ENCODE measurements around the gene NEAT1.
A peak's percentile ranks its signal among the peaks of the same experiment; 100 is the strongest.

Gene NEAT1

GRCh38 chr11:65419460-65419771 is 3.2 kb upstream of the NEAT1 start:
- DNase-seq: no peak
- in situ Hi-C loops (cut with MboI; ENCODE audit: low pct_unique_long_range_greater_than_20kb, low sequenced_read_pairs): no loop called here

DNA sequence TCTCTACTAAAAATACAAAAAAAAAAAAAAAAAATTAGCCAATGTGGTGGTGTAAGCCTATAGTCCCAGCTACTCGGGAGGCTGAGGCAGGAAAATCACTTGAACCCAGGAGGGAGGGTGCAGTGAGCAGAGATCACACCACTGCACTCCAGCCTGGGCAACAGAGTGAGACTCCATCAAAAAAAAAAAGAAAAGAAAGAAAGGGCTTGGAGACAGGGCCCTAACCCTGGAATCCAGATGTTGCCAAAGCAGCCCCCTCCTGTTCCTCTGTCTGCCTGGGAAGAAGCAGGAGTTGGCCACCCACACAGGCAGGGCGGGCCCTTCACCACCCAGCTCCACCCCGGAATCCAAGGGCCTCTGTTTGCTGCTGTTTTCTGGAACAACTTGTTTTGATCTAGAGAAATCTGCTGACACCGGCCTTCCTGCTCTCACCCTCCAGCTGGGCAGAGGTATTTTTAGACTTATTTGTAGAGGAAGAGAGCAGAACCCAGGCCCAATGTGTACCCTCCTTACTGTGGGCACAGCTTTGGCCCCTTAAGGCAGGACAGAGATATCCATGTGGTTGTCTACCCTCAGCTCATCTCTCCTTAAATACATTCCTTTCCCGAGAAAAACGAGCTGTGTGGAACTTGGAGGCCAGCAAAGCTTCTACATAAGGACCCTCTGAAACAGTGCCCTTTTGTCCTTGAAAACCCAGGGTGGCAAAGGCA is 2.7 kb upstream of the NEAT1 start:
- peak; percentile 91 for DNase-seq
- in situ Hi-C loops (cut with MboI; ENCODE audit: low pct_unique_long_range_greater_than_20kb, low sequenced_read_pairs): no loop called here

DNA sequence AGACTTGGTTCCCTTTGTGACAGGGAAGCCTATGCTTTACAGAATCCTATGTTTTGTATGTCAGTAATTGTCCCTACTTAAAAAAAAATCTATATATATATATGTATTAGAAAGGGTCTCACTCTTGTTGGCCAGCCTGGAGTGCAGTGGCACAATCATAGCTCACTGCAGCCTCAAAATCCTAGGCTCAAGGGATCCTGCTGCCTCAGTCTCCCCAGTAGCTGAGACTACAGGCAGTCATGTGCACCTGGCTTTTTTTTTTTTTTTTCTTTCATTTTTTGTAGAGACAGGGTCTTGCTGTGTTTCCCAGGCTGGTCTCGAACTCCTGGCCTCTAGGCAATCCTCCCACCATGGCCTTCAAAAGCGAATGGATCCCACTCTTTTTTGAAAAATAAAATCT is 2.1 kb upstream of the NEAT1 start:
- no peak for DNase-seq
- in situ Hi-C loops (cut with MboI; ENCODE audit: low pct_unique_long_range_greater_than_20kb, low sequenced_read_pairs): no loop called here

- in situ Hi-C loops (cut with MboI; ENCODE audit: low pct_unique_long_range_greater_than_20kb, low sequenced_read_pairs): no loop called here
- peak; percentile 96 for DNase-seq
Measured at GRCh38 chr11:65420979-65421793, 1.4 kb upstream of the NEAT1 start.

GRCh38 chr11:65421794-65422632 is 585 bp upstream of the NEAT1 start:
- in situ Hi-C loops (cut with MboI; ENCODE audit: low pct_unique_long_range_greater_than_20kb, low sequenced_read_pairs): no loop called here
- DNase-seq: peak; percentile 95

GRCh38 chr11:65423516-65424204 is 1.1 kb downstream of the NEAT1 start:
- DNase-seq: peak; percentile 68
- in situ Hi-C loops (cut with MboI; ENCODE audit: low pct_unique_long_range_greater_than_20kb, low sequenced_read_pairs): no loop called here

DNA sequence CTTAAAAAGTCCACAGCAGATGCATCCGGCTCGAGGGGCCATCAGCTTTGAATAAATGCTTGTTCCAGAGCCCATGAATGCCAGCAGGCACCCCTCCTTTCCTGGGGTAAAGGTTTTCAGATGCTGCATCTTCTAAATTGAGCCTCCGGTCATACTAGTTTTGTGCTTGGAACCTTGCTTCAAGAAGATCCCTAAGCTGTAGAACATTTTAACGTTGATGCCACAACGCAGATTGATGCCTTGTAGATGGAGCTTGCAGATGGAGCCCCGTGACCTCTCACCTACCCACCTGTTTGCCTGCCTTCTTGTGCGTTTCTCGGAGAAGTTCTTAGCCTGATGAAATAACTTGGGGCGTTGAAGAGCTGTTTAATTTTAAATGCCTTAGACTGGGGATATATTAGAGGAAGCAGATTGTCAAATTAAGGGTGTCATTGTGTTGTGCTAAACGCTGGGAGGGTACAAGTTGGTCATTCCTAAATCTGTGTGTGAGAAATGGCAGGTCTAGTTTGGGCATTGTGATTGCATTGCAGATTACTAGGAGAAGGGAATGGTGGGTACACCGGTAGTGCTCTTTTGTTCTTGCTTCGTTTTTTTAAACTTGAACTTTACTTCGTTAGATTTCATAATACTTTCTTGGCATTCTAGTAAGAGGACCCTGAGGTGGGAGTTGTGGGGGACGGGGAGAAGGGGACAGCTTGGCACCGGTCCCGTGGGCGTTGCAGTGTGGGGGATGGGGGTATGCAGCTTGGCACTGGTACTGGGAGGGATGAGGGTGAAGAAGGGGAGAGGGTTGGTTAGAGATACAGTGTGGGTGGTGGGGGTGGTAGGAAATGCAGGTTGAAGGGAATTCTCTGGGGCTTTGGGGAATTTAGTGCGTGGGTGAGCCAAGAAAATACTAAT is 1.9 kb downstream of the NEAT1 start:
- DNase-seq: peak; percentile 76
- in situ Hi-C loops (cut with MboI; ENCODE audit: low pct_unique_long_range_greater_than_20kb, low sequenced_read_pairs): no loop called here

- peak; percentile 84 for DNase-seq
- in situ Hi-C loops (cut with MboI; ENCODE audit: low pct_unique_long_range_greater_than_20kb, low sequenced_read_pairs): no loop called here
Measured at GRCh38 chr11:65425105-65425970, 2.7 kb downstream of the NEAT1 start.

DNA sequence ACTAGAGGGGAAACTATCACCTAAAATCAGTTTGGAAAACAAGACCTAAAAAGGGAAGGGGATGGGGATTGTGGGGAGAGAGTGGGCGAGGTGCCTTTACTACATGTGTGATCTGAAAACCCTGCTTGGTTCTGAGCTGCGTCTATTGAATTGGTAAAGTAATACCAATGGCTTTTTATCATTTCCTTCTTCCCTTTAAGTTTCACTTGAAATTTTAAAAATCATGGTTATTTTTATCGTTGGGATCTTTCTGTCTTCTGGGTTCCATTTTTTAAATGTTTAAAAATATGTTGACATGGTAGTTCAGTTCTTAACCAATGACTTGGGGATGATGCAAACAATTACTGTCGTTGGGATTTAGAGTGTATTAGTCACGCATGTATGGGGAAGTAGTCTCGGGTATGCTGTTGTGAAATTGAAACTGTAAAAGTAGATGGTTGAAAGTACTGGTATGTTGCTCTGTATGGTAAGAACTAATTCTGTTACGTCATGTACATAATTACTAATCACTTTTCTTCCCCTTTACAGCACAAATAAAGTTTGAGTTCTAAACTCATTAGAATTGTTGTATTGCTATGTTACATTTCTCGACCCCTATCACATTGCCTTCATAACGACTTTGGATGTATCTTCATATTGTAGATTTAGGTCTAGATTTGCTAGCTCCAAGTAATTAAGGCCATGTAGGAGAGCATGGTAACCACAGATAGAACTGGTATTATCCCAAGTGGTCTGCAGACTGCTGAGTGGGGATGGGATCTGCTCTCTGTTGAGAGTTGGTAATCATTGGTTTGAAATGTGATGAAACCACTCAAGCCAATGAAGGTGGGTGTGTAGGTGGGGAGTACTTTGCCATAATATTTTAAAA is 3.6 kb downstream of the NEAT1 start:
- in situ Hi-C loops (cut with MboI; ENCODE audit: low pct_unique_long_range_greater_than_20kb, low sequenced_read_pairs): no loop called here
- DNase-seq: peak; percentile 88

- in situ Hi-C loops (cut with MboI; ENCODE audit: low pct_unique_long_range_greater_than_20kb, low sequenced_read_pairs): no loop called here
- peak; percentile 84 for DNase-seq
Measured at GRCh38 chr11:65426839-65427690, 4.5 kb downstream of the NEAT1 start.

- in situ Hi-C loops (cut with MboI; ENCODE audit: low pct_unique_long_range_greater_than_20kb, low sequenced_read_pairs): no loop called here
- peak; percentile 85 for DNase-seq
Measured at GRCh38 chr11:65427691-65428577, 5.3 kb downstream of the NEAT1 start.

DNA sequence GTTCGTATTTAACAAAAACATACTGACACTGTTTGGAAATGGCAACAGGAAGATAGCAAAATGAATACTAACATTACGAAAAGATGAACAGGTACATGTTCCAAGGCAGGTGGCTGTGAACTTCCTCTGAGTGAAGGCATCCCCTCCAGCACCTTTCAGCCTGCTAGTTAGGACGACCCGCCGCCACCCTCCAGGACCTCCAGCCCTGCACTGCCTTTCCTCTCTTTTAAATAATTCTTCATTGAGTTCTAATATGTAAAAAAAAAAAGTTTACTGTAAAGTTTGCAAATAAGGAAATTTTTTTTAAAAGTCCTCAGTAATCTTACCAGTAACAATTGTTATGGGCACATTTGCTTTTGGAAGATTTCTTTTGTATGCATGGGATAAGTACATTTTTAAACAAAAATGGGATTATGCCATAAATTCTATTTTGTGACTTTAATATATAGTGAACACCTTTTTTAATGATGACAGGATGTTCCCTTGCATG is 6.0 kb downstream of the NEAT1 start:
- in situ Hi-C loops (cut with MboI; ENCODE audit: low pct_unique_long_range_greater_than_20kb, low sequenced_read_pairs): no loop called here
- DNase-seq: no peak

DNA sequence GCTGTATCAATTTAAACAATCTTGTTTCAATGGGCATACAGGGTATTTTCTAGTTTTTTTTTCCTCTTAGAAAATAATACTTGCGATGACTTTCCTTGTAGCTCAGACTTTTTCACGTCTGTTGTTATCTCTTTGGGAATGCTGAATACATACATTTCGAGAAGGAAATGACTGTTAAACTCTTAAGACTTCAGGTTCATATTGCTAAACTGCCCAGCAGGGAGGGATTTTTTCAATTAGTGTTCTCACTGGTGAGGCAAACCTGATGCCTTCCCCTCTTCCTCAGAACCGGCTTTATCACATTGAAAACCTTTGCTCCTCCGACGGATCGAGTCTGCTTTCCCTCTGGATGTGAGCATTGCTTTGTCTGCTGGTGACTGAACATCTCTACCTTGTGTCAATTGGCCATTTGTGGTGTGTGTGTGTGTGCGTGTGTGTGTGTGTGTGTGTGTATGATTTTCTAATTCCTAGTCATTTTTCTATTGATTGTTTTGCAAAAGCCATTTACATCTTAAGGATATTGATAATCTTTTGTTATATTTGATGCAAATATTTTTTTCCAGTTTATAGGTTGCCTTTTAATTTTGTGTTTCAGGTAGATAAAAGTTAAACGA is 6.6 kb downstream of the NEAT1 start:
- peak; percentile 83 for DNase-seq
- in situ Hi-C loops (cut with MboI; ENCODE audit: low pct_unique_long_range_greater_than_20kb, low sequenced_read_pairs): no loop called here

DNA sequence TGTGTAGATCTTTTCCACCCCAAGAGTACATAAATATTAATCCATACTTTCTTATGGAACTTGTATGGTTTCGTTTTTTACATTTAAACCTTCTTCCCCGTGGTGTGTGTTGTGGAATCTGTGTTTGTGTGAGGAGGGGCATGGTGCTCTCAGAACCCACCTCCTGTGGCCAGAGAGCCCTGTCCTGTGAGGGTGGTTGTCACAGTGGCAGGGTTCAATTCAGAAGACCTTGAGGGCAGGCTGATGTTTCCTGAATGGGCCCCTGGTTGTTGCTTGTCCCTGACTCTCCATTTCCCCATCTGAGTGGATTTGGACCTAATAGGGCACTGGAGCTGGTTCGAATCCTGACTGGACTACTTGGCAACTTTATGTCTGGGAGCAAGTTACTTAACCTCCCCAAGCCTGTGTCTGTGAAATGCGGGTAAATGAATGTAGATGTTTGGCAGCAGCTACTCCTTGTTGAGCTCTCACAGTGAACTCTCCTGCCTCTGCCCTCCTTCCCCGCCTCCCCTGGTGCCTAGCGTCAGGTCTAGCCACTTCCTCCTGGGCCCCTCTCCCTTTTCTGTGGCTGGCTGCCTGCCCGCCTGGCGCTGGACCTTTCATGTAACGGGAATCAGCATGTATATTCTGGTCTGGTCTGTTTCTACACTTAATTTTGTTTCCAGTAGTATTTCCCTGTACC is 7.3 kb downstream of the NEAT1 start:
- in situ Hi-C loops (cut with MboI; ENCODE audit: low pct_unique_long_range_greater_than_20kb, low sequenced_read_pairs): no loop called here
- DNase-seq: peak; percentile 87
